NCI-H1417 (cell line): ENCODE data around the gene GCSAM.
A peak's percentile ranks its signal among the peaks of the same experiment; 100 is the strongest.

Experiments
- DNase-seq, 3 experiments: peaks; one replicate each; lab custom pipeline; 2025; lab: John Stamatoyannopoulos, UW

GCSAM gene

DNA sequence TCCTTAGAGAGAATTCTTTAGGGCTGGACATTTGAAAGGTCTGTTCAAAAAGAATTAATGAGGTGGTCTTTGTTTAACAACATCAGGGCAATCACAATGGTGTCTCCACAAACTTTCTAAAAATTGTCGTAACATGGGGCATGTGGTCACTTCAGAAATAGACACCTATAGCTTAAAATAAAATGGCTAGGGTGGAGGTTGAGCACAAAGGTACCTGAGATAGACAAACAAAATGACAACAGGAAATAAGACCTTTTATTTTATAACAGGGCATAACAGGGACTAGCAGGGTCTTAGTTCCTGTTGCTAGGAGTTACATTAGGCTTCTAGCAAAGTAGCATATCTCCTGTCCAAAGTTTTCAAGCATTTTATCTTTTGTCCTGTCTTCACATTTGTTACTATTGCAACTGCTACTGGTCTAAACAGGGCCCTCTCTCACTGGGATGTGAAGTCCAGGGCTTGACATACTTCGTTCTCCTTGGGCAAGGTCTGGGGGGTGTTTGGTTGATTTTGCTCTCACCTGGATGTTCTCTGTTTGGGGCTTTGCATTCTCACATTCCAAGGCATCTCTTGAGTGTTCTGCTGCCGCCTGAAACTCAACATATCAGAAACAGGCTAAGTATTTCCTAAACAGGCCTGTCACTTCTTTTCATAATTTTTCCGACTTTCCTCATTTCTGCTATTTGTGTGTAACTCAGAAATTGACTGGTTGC lies 3.0 kb downstream of the GCSAM start:
- no peak for DNase-seq

DNA sequence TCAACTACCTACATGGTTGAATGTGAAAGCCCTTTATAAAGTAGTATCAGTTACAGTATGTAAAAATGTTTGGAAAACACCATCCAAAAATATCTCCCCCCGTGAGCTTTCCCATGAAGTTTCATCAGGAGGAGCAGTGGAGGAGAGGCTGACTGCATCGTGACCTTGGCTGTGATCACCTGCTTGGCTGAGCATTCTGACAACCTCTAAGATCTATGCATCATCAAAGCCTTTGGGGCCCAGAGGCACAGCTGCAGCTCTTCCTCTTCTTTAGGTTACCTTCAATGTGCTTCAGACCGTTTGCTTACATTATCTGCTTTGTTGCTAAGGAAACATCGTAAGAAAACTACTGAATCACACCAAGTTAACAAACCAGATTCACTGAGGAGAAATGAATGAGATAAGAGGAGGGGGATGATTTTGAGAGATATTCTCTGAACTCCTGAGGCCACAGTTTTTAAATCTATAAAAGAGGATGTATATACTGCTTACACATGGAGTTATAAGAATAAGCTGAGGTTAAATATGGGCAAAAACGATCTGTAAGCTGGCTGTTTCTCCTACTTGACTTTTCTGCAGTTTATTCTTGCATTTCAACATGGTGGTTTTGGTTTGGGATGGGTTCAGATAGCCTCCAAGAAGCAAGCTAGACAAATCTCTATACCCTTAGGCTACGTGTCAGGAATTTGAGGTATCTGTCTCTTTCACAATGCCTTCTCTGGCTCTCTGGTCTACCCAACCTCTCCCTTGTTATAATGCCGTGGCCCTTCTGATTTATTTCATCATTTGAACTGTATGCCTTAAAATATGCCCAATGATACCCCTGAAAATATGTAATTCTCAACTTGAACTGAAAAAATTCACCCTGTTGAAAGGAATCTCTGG lies 4.0 kb downstream of the GCSAM start:
- peak in 1 of 3 experiments; percentile 34 for DNase-seq

DNA sequence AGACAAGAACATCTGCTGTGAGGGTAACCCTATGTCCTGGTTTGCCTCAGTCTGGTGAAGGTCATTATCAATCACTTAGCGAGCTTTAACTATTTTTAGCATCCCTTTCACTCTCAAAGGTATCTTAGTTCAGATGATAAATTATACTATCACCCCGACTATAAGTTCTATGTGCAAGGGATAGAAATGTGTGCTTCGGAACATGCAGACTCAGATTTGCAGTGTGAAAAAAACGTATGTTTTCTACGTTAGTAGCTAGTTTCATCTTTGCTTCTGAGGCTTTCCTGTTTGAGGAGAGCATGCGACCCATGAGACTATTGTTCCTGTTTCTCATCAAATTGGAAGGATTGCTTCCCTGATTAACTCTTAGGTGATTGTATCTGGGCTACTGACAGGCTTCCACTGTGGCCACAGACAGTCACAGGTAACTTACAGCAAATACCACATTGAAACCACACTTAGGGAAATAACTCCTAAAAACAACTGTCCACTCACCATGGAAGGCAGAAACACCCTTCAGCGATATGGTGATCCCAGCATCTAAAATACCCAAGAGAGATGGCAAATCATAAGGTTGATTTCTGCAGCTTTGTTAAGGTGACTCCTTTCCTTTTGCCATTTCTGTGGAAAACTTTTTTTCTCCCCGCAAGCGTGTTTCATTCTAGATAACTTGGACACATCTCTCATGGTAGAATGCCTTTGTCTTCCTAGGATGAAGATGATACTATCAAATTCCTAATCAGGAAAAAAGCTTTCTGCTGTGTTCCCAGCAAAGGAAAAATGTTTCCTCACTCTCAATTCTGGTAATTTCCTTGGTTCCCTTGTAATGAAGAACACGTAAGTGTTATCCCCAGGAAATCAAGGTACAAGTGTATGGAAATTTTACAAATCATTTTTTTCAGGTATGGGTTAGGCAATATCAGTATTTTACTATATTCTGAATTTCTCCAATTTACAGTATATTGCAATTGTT lies 5.2 kb downstream of the GCSAM start:
- DNase-seq: no peak

DNA sequence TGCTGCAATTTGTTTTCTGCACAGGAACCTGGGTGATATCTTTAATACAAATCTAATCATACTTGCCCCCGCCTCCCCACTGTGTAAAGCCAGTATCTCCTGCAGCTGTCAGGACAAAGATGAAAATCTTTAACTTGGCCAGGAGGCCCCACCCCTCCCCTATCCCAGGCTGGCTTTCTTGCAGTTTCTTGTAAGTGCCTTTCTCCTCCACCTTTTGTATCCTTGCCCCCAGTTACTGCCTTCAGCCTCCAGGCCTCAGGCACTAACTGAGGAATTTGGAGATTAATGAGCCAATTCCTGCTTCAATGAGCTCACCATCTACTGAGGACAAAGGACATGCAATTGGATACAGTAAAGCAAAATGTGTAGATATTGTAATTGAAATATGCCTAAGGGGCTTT lies 6.5 kb downstream of the GCSAM start:
- peak in 1 of 3 experiments; percentile 35 for DNase-seq

DNA sequence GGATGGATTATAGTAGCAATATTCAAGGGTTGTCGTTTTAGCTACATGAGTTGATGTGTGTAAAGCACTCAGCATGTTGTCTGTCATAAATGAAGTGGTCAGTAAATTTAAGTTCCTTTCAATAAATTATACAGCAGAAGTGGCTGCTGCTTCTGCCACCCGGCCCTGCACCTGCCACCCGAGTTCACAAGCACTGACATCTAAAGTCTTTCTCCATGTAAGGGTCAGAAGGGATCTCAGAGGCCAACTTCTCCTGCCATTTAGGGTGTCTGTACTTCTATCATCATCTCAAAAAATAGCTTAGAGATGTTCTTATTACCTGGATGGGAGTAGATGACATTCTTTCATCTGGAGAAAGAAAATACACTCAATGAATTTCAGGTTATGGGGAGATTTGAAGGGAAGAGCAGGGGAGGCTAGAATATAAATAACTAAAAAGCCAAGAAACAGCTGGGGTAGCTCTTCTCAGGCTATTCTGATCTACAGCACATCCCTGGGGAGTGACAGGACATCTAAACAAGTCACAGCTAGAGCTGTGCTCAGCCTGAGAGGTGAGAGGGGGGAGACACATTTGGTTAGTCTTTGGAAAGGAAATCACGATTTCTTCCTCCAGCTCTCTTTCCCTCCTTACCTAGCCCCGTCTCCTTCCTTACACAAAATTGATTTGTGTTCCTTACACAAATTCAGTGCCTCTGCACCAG lies 8.0 kb downstream of the GCSAM start:
- DNase-seq: peak; percentile 21 to 74 (median 46)

DNA sequence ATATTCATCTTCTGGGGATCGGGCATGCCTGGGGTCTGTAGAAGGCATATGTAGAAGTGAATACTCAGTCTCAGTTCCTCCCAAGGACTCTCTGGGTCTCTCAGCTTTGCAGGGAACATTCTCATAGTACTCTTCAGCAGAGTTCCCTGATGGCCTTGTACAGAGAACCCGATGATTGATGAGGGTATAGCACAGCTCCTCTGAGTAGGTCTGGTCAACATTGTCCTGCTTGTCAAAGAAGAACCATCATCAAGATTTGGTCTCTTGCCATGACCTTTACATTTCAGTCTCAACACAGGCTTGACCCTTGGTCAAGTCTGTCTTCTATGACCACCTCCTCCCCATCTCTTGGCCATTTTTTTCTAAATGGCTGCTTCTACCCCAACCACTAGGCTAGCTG lies 9.5 kb downstream of the GCSAM start:
- DNase-seq: no peak

DNA sequence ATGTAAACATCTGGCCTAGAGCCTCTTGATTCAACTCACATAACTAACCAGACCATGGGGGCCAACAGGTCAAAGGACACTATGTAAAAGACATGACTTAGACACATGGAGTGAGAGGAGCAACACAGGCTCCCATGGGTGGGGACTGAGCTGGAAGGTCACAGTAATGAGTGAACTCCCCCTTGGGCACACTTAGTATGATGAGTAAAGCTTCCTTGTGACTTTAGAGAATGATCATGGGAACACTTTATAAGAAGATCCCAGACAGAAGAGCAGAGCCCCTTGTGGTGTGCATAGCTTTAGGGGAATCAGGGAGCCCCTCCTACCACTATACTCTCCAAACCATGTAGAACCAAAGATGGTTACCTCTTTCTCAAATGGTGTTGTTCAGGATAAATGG lies 10.2 kb downstream of the GCSAM start:
- DNase-seq: no peak

DNA sequence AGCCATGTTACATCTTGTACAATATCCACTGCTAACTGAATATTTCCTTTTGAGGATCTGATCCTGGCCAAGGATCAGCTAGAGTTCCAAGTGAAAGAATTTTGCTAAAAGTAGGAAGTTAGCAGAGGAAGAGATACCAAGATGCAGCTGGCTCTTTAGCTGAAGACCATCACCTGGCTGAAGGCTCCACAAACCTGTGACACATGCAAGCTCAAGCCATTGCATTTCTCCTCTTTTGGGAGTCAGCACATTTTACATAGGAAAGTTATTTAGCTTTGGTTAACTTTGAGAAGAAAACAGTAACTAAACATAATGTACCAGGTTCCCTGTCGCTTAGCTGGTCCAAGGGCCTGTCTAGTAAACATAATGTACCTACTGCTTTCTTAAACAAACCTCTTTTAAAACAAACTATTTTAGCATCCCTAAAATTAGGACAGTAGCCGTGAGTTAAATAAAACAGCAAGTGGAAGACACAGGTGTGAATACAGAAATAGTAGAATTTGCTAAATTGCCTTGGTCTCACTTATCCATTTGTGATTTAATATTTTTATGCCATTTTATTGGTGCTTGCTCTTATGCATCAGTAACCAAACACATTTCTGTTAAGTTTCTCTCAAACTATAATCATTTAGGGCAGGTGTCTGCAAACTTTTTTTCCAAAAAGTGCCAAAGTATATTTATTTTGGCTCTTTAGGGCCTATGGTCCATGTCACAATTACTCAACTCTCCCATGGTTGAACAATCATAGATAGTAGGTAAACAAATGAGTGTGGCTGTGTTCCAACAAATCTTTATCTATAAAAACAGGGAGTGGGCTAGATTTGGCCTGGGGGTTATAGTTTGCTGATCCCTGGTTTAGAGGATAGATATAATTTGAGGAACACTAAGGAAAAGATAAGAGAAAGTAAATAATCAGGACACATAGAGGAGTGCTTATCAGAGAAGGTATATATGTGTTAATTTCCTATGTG lies 11.2 kb downstream of the GCSAM start:
- peak in 1 of 3 experiments; percentile 17 for DNase-seq

DNA sequence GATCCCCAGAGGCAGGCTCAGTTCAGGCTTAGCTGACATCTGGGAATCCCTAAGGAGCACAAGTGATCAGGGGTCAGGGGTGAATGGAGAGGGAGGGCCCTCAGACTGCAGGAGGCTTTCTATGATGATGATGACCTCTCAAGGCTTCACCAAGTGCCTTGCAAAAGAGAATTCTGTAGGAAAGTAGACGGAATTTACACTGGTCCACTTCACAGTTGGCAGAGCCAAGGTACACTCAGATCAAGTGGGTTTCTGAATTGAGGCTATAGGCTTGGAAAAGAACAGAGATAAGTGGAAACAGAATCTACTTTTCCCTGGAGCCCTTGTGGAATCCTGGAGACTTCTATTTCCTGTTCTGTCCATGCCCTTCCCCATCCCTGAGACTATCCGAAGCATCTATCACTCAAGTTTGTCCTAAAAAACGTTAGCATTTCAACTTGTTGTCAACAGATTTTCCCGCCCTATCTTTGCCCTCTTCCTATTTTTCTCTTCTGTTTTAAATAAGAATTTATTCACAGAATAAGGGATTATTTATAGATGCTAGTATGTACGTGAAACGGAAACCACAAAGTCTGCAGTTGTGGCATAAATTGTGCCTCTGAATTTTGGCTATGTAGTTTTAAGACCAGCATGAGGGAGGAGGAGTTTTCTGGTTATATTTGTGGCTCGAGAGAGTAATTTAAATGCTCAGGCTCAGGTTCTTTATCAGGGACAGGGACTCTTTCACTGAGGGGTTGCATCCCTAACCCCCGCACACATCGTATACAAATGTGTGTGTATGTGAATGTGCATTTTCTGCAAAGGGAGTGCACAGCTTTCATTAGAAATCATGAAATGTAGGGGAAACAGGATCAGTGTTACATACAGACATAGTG lies 12.8 kb downstream of the GCSAM start:
- DNase-seq: peak in 1 of 3 experiments; percentile 49

DNA sequence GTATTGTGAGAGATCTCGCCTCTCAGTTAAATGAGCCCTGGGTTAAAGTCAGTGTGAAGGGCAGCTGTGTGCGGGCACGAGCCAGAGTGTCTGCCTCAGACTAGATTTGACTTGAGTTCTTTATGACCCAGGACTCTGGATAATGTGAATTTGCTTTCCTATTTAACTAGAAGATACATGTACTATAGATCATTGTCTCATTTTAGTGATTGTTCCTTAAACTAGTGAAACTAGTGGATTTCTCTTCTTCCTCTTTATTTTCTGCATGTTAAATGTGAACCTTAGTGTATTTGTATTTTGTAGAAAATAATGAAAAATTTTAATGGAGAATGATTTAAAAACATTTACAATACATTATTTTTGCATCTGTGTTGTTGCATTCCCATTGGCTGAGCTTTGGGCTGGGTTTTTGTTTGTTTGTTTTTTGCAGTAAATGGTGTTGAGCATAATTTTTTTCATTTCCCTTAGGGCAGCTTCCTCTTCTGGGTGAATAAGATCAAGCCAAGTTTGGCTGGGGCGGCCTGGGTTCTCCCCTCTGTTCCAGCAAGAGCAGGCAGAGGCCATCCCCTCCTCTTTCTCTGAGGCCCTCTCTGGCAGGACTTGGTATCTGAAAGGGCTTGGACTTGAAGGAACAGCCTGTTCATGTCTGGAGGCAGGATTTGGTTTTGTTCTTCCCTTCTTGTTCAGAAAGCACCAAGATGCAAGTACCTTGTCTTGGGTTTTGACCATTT lies 15.0 kb downstream of the GCSAM start:
- DNase-seq: no peak

DNA sequence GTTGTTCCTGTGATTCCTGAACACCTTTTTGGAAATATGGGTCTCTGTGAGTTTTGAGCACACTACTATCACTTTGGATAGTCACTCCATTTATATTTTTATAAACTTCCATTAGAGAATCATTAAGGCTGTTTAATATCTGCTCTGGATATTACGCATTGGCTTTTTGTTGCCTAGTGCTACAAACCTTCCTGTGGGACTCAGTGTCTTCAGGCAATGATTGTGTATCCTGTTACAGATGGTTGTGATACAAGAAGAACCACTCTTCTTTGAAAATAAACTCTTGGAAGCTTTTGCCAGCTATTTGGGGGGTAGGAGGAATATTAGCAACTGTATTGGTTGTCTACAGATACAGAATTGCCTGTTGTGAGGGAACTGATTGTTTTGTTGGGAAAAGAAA lies 15.6 kb downstream of the GCSAM start:
- DNase-seq: no peak

DNA sequence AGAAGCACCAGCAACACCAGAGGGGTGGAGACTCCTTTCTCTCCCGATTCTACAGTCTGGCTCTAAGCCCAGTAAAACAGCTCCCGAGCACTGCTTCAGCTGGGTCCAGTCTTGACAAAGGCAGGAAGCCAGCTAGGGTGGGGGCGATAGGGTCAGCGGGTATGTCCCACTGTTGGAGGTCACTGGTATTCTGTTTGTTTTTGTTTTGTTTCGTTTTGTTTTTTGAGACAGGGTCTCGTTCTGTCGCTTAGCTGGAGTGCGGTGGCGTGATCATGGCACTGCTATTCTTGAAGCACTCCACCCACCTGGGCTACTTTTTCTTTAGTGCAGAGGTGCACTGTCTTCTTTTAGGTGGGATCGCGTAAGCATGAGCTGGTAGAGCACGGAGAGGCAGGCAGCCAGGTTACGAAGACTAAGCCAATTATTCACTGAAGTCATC lies 16.3 kb downstream of the GCSAM start:
- no peak for DNase-seq

DNA sequence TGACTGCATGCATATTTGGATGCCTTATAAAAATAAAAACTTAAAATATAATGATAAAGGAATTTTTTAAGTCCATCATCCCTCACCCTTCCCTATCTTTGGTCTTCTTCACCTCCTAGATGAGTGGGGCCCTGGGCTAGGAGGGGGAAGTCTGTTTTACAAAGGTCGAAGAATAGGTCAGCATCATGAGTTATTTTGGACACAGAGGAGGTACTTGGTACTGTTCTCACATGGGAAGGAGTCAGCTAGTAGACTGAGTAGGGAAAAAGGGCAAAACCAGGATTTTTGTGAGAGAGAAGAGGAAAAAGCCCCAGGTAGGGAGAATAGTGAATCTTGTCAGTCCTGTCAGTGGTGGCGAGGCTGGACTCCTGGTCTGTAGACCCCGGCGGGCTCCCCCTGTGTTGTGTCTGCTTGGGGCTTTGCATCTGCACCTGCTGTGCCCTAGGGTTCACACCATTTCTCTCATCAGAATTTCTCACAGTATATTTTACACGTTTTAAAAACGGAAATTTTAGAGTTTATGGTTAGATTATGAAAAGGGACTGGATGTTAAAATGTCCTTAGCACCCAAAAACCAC lies 17.2 kb downstream of the GCSAM start:
- no peak for DNase-seq

DNA sequence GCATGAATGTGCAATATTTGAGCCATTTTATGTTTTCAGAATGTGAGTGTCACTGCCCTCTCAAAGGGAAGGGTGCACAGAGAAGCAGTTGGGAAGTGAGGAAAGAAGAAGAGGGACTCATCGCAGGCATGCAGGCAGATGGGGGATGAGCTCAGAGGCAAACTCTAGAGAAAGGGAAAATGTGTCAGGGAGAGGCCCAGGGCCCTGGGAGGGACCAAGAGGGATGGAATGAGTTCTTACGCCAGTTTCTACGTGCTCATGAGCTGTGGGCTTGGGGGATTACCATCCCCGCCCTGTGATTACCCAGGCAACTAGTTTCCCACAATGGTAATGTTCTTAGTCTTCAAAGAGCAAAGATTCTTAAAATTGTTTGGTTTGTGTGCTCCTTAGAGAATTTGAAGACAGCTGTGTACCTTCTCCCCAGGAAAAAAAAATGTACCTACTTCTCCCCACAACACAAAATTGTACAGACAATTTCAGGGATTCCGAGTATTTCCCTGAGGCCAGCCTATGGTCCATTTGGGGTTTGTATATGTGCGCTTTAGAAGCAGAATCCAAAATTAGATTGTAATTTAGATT lies 17.8 kb downstream of the GCSAM start:
- DNase-seq: no peak

DNA sequence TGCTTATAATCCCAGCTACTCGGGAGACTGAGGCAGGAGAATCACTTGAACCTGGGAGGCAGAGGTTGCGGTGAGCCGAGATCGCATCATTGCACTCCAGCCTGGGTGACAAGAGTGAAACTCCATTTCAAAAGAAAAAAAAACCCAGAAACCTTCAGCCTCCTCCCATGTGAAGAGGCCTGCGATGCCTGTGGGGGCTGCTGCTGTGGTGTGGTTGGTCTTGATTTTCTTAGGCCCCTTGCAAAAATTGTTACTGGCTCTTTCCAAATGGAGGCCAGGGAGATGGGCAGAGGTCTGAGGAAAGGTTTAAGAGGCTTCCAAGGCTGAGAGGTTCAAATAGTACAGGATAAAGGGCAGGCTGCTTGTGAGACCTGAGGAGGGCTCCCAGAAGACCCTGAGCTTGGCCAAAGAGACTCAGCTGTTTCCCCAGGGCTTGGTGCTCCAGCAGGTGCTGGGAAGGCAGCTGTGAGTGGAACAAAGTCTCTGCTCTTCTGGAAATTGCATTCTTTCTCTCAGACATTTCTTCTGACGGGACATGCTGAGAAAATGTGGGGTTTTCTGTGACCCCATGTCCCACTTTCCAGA lies 18.4 kb downstream of the GCSAM start:
- no peak for DNase-seq

DNA sequence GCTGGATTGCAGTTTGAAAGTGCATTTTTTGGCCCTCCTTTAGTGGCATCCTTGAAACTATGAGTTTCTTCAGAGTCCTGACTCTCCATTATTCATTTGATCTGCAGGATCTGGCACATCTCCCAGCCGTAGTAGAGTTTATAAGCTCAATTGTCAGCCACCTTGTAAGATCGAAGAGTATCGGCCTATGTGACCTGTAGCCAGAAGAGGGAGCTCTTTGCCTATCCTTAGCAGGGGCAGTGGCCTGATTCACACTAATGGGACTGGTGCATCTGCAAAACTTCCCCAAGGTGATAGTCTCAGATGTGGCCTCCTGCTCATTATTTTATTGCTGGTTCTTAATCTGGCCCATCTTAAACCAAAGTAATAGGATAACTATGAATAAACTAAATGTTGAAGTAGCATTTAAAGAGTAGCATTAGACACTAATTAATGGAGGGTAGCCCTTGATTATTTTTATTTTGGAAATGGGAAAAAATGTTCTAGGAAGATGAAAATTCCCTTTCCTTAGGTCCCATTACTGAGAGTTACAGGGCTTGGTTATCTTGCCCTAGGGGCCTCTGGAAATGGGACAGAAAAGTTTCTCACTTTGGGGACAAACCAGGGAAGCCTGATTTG lies 21.2 kb downstream of the GCSAM start:
- DNase-seq: peak; percentile 45 to 85 (median 48)

DNA sequence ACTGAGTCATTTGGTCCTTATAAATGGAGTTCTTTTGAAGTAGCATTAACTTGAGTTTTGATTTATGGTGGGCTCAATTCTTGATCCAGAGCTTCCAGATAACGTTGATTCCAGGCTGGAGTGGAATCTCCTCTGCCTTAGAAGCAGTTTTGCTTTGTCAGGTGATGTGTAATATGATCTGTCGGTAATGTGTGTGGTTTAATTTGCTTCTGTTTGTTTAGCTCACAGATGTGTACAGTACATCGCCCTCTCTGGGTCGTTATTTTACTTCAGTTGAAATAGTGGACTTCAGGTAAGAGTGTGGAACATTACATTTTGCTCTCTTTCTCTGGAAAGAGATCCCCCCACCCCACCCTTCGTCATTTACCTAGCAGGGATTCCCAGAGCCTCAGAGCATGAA lies 23.7 kb downstream of the GCSAM start:
- DNase-seq: peak; percentile 62 to 85 (median 66)
